NCI-H69 (cell line): ENCODE results near the gene POLQ.
"Not testable (repeated sequence)": the region's sequence is repeated elsewhere in the genome, so short reads cannot be mapped to it uniquely, and the experiment has no call there.

Experiments used
- DNase-seq: peaks from one replicate; lab custom pipeline; 2025; lab: John Stamatoyannopoulos, UW

The POLQ gene

DNA sequence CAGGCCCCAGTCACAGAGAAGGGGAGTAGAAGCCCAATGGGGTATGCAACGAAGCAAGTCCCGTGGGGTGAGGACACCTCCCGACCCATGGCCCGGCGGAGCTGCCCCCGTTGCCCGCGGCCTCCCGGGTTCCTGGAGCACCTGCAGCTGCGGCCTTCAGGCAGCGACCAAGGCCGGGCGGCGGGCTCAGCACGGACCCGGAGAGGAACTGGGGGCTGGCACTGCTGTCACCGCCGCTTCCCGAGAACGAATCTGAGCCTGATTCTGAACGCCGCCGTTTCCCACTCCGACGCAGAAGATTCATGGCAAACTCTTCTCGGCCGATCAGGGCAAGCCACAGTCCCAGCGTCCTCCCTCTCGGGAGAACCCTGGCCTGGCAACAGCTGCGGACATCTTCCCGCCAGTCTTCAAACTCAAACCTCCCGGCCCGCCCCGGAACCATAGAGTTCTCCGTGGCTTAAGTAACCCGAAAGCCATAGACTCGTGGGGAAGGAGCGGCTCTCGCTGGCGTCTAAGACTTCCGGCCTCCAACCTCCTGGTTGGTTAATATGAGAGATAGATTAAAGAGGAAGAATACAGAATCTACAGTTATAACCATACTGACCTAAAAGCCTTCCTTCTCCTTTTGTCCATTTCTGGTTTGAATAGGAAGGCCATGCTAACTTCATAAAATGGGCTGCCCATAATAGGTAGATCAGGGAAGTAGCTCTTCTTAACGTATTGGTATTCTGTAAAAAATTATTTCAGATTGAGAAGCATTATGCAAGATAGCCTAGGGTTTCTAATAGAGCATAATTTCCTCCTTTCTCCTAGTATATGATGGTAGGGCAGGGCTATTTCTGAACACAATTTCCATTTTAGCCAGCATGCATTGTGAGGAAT lies at the start of gene POLQ:
TSS of gene POLQ (minus strand) at position 415 of the 882 bp plus-strand sequence. CDS start at position 304, 111 bp downstream.
- DNase-seq, result peak; percentile 94

DNA sequence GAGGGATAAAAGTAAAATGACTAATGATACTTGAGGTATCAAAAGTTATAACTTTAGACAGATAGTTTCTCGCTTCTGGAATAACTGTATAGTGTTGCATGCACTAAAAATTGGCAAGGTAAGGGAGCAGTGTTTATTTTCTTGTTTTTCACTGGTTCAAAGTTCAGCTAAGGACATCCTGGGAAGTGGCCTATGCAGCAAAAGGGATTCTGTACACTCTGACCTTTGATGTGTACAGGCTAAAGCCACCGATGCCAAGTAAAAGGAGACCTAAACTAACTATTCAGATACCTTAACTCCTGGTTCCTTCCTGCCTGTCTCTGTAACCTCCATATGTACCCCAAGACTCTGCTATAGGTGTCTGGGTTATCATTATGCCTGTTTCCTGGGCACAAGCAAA lies 49.1 kb upstream of the POLQ start:
- DNase-seq, result no peak

DNA sequence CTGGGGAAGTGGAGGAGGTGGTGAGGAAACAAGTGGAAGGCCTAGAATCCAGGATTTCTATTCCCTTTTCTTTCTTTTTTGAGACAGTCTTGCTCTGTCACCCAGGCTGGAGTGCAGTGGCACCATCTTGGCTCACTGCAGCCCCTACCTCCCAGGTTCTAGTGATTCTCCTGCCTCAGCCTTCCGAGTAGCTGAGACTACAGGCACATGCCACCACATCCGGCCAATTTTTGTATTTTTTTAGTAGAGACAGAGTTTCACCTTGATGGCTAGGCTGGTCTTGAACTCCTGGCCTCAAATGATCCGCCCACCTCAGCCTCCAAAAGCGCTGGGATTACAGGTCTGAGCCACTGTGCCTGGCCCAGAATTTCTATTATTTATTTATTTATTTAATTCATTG lies 48.0 kb upstream of the POLQ start:
- not testable (repeated sequence) for DNase-seq

DNA sequence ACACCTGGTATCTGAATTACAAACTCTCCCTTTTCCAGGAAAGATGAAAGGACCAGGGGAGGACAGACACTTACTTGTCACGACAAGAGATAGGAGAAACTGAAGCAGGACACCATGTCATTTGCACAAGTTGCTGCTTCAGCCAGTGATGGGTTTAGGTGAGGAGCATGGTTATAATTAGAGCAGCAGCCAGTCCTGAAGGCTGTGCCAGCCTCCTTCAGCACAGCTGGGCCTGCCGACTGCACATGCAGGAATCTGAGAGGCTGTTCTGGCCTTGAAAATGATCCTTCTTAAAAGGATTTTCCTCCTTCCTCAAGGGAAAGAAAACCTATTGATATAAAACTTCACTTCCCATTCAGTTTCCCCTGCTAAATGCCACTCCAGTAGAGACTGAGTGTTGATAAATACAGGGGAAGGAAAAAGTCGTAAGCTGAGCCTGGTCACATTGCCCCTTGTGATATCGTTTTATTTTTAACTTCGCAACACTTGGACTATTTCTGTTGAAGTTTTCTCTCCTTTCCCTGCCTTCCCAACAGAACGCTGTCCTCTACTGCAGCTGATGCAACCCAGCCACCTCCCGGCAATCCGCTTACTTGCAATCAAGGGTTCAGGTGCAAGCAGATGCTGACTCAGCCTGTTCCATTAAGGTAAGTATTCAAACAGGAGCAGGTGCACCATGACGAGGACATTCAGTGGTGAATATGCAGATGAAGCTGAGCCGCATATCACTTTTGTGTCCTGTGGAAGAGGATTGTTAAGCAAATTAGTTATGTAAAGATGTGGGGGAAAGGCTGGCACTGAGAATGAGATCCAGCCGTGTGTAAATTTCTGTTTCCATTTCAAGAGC lies 47.3 kb upstream of the POLQ start, which contains the start of gene FBXO40:
TSS of gene FBXO40 (plus strand) at position 524 of the 847 bp plus-strand sequence. CDS start 27,197 bp downstream, outside the sequence.
- peak; percentile 65 for DNase-seq

DNA sequence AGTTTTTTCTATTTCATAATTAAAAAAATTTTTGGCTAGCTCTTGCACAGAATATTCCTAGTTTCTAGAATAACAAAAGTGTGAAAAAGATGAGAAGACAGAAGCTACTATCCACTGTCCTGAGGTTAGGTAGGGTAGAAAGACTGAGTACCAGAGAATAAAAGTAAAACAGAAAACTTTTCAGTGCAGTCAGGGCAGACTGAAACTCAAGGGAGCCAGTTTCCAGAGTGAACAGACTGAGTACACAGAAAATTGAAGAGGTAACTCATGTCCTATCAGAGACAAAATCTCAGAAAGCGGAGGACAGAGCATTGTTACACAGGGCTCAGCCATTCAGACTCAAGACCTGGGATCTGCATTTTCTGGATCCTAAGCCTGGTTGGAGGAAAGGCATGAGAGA lies 38.6 kb upstream of the POLQ start:
- no peak for DNase-seq

DNA sequence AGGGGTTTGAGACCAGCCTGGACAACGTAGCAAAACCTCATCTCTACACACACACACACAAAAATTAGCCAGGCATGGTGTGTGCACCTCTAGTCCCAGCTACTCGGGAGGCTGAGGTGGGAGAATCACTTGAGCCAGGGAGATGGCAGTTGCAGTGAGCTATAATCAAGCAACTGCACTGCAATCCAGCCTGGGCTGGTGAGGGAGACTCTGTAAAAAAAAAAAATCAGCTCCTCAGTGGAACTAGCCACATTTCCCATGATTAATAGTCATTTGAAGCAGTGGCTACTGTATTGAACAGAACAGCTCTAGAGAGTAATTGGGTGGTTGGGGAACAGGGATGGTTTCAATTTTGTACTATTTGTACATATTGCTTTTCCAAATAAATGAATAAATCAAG lies 35.9 kb upstream of the POLQ start:
- no peak for DNase-seq

DNA sequence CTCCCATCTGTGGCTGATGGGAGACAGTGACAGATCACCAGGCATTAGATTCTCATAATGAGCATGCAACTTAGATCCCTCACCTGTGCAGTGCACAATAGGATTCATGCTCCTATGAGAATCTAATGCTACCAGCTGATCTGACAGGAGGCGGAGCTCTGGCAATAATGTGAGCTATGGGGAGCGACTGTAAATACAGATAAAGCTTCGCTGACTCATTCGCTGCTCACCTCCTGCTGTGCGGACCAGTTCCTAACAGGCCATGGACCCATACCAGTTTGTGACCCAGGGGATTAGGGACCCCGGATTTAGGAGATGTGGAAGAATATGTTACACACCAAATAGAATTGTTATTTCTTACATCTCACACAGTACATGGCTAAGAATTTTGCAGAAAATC lies 28.7 kb upstream of the POLQ start:
- peak; percentile 79 for DNase-seq

DNA sequence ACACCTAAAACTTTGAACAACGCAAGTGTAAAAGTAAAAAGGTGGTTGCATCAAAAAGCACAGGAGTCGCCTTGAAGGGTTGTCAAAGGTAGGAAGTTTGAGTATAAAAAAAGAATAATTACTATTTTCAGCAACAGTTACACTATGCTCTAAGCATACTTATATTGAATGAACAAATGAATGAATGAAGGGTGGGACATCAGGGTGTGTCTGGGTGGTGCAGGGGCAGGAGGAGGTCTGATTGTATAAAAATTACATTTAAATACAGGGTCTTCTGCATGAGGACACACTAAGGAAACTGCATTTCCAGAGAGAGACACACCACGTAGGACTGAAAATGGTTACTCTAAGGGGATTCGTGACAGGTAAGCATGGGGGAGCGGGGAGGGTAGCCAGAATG lies 21.9 kb upstream of the POLQ start, which contains the start of gene ARGFX:
TSS of gene ARGFX (plus strand) at position 301 of the 400 bp plus-strand sequence. CDS start 2,765 bp downstream, outside the sequence.
- no peak for DNase-seq

DNA sequence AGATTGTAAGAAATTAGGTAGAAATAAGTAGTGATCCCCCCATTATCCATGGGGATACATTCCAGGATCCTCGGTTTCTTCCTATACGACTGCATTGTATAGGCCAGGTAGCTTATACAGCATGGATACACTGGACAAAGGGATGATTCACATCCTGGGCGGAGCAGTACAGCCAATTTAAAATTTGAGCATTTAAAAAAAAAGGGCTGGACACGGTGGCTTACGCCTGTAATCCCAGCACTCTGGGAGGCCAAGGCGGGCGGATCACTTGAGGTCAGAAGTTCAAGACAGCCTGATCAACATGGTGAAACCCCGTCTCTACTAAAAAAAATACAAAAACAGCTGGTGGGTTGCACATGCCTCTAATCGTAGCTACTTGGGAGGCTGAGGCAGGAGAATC lies 21.0 kb upstream of the POLQ start:
- no peak for DNase-seq

DNA sequence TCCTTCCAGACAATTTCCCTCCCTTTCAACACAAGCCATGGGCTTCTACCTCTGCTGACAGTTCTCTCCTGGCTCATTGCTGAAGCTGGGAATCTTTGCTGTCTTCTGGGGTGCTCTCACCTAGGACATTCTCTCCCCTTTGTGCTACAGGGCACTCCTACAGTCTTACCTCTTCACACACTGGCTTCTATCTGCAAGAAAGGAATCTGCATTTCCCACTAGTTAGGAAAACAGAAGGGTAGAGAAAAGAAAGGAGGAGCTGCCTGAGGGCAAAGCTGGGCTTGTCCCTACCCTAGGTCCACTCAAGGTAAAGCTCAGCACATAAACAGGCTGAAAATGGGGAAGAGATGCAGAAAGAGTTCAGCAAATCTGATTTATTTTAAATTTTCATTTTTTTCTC lies 16.4 kb upstream of the POLQ start:
- DNase-seq, result no peak

DNA sequence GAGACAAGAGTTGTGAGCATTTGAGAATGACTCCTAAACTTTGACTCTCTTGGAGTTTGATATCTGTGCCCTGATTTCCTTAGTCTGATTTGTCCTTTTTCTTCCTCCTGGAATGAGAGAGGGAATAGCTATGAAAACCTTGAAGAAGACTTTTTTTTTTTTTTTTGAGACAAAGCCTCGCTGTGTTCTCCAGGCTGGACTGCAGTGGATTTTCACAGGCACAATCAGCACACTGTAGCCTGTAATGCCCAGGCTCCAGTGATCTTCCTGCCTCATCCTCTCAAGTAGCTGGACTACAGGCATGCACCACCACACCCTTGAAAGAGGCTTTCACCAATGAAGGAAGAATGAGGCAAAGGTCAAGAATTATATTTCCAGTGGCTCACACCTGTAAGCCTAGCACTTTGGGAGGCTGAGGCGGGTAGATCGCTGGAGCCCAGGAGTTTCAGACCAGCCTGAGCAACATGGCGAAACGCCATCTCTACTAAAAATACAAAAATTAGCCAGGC lies 11.7 kb upstream of the POLQ start:
- no peak for DNase-seq

DNA sequence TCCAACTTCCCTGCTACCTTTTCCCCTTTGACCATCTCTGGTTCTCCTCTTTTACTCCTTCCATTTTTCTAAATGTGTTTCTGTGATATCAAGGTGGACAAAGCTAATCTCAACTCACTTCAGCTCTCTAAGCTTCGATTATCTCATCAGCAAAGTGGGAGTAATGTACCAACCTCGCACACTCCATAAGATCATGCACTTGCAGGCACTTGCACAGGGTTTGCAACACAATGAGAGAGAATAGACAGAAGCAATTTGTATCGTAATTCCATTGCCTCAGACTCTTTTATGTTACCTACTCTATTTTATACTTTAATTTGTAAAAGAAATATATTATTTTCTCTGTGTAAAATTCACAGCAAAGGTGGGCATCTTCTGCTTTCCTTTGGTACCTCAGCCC lies 7.0 kb upstream of the POLQ start:
- no peak for DNase-seq

DNA sequence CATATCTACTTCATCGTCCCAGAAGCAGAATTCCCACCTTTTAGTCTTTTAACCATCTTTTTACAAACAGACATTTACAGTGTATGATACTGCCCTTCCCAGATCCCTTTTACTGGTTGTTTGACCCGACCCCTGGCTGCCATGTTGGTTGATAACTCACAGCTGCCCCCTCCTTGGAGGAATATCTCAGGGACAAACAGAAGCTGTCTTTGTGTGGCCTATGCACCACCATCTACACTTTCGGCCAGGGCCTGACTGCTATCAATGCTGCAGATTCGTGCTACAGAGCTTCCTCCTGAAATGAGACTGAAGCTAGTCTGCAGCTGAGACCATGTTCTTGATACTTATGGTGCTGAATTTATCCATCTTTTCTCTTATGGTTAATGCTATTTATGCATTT lies 6.6 kb upstream of the POLQ start:
- no peak for DNase-seq

DNA sequence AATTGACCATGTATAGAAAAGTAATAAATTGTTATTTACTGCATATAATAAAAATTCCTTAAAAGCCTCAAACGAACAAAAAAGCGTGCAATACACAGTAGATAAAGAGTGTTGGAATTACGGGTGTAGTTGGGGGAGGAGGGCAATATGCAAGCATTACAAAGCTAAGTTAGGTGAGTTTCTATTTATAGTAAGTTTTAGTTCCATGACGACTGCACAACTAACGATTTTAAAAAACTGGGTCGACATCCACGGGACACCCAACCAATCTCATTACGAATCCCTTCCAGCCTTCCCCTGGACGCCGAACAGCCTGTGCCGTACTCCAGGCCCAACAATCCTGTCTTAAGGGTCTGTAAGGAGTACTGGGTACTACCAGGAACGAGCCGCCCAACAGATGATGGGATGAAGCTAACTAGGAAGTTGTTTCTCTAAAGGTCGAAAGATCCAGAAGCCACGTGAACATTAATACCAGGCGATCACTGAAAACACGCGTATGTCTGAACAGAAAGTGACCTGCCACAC lies 677 bp downstream of the POLQ start:
- DNase-seq, result no peak

DNA sequence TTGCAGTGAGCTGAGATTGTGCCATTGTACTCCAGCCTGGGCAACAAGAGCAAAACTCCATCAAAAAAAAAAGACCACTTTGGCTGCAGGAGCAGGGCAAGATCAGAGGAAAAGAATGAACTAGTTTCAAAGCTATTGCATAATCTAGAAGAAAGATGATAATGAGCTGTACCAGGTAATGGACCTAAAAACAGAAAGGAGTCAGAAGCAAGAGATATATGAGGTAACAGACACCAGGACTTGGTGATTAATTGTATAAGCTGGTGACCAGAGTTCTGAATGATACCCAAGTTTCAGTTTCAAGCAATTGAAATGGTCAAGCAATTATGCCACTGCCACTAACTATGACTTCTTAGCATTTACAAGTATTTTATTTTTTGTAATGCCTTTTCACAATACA lies 2.9 kb downstream of the POLQ start:
- DNase-seq, result no peak

DNA sequence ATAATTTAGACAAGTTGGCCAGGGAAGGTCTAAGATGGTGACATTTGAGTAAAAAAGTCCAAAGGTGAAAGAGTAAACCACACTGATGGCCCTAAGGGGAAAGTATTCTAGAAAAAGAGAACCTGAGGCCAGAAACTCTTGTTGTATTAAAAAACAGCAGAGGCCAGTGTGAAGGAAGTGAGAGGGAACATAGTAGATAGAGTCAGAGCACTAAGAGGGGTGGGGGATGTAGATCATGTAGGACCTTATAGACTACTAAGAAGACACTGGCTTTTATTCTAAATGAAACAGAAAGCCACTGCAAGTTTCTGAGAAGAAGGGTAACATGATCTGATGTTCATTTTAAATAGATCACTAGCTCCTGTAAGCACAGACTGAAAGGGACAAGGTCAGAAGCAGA lies 14.5 kb downstream of the POLQ start:
- DNase-seq, result no peak

DNA sequence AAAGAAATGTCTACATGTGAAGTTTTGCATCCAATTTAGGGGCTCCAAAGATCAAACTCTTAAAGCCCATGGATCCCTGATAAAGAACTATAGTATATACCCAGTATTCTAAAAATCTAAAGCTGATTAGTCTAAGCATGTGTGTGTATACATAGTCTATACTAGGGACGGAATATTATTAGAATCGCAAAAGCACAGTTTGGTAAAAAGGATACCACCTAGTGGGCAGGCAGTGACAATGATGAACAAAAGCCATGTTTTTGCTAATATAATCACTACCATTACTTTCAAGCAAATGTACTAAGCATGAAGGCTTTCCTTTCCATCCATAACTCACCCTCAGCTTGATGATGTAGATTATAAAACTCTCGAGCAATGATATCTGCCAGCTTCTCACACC lies 16.5 kb downstream of the POLQ start:
- DNase-seq, result no peak

DNA sequence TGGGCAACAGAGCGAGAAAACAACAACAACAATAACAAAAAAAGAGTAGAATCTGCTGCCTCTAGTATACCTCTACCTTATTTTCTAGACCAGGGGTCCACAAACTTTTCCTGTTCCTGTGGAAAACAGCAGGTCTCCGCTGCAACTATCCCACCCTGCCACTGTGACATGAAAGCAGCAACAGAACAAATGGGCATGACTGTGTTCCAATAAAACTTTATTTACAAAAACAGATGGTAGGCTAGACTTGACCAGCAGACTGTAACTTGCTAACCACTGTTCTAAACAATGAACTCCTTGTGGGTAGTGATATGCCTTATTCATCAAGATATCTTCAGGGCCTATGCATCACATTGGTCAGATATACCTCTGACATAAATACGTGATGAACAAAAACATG lies 25.3 kb downstream of the POLQ start:
- no peak for DNase-seq

DNA sequence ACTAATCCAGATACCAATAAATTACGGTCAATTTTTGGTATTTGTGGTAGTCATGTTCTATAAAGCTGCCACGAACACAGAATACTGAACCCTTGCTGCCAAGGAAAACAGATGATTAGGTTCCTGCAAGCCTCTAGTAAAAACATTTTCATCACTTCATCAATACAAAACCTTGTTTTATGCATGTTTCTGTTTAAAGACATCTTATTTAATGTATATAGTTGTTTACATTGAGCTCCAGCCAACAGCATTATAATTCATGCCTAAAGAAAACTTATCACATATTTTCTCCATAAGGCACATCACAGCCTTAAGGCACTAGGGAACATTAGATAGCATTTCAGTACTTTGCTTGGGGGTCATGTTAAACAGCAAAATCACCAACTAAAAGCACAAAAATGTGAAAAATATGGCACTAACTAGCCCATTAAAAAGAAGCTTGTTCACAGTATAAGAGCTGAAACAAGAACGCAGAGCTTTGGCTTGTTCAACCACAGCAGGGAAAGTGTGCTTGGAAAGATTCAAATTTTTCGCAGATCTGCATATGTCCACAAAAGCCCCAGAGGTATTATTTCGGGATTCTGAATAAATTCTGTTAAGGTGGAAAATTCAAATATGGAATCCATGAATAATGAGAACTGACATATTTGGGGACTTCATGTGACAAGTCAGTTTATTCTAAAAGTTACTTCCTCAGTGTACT lies 27.7 kb downstream of the POLQ start:
- DNase-seq, result no peak

DNA sequence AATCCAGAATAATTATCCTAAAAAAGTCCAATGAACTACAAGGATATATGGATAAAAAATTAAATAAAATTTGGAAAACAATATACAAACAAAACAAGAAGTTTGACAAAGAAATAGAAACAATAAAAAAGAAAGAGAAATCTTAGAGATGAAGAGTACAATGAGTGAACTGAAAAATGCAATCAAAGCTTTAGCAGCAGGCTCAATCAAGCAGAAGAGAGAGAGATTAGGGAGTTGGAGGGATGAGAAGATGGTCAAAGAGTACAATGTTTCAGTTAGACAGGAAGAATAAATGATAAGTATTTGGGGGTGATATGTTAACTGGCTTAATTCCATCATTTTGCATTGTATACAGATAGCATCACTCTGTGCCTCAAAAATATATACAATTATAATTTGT lies 29.9 kb downstream of the POLQ start:
- no peak for DNase-seq

DNA sequence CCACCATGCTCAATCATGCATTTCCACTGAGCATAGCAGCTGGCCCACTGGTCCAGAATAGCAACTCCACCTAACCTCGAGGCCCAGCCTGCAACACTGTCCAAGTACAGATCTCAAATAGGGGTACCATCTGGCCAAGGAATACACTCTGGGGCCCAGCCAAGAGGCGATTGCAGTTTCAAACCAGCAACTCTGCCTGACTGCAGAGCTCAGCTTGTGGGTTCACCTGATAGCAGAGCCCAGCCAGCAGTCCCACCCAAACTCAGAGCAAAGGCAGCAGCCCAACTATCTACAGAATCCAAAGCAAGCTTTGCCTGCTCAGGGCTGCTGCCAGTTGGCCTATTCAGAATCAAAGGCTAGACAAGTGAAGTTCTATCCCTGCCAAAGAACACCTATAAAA lies 30.5 kb downstream of the POLQ start:
- no peak for DNase-seq

DNA sequence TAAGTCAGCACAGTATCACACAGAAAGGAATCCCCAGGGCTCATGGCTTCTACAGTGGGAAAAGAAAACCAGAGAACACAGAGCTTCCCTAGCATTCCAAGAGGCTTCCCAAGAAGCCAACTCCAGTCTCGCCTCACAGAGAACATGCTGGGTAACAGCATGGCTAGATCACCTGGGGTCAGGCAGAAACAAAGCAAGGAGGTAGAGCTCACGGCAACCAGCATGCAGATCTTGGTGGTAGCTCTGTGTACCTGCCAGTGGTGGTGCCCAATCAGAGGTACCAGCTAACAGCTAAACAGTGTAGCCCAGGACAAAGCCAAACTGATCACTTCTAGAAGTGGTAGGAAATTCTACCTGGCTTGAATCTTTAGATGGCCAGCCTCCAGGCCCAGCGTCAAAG lies 31.3 kb downstream of the POLQ start:
- DNase-seq, result no peak
